ENCODE results near the gene SMYD2.

DNA sequence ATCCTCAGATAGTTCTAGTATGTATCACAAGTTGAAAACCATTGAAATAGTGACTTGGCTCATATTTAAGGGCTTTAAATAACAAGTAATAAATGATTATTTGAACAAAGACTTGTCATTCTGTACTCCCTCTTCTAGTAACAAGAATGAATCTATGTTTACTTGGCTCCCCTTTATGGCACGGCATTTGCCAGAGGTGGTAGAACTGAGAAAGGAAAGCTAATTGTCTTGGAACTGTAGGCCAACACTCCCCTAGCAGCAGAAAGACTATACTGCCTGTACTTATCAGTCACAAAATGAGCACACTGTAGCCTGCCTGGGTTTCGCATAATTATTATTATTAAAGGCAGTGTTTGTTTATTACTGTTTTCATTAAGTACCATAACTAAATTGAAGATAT is 29.6 kb upstream of the SMYD2 start:
- TF ChIP-seq, protein P1, sequence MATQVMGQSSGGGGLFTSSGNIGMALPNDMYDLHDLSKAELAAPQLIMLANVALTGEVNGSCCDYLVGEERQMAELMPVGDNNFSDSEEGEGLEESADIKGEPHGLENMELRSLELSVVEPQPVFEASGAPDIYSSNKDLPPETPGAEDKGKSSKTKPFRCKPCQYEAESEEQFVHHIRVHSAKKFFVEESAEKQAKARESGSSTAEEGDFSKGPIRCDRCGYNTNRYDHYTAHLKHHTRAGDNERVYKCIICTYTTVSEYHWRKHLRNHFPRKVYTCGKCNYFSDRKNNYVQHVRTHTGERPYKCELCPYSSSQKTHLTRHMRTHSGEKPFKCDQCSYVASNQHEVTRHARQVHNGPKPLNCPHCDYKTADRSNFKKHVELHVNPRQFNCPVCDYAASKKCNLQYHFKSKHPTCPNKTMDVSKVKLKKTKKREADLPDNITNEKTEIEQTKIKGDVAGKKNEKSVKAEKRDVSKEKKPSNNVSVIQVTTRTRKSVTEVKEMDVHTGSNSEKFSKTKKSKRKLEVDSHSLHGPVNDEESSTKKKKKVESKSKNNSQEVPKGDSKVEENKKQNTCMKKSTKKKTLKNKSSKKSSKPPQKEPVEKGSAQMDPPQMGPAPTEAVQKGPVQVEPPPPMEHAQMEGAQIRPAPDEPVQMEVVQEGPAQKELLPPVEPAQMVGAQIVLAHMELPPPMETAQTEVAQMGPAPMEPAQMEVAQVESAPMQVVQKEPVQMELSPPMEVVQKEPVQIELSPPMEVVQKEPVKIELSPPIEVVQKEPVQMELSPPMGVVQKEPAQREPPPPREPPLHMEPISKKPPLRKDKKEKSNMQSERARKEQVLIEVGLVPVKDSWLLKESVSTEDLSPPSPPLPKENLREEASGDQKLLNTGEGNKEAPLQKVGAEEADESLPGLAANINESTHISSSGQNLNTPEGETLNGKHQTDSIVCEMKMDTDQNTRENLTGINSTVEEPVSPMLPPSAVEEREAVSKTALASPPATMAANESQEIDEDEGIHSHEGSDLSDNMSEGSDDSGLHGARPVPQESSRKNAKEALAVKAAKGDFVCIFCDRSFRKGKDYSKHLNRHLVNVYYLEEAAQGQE (IDR thresholded peaks at IDR 0.05) = no peak
- no peak for TF ChIP-seq NFE2L2 (conservative IDR thresholded peaks at IDR 0.05; ENCODE audit: low read length)
- TF ChIP-seq, protein P2, sequence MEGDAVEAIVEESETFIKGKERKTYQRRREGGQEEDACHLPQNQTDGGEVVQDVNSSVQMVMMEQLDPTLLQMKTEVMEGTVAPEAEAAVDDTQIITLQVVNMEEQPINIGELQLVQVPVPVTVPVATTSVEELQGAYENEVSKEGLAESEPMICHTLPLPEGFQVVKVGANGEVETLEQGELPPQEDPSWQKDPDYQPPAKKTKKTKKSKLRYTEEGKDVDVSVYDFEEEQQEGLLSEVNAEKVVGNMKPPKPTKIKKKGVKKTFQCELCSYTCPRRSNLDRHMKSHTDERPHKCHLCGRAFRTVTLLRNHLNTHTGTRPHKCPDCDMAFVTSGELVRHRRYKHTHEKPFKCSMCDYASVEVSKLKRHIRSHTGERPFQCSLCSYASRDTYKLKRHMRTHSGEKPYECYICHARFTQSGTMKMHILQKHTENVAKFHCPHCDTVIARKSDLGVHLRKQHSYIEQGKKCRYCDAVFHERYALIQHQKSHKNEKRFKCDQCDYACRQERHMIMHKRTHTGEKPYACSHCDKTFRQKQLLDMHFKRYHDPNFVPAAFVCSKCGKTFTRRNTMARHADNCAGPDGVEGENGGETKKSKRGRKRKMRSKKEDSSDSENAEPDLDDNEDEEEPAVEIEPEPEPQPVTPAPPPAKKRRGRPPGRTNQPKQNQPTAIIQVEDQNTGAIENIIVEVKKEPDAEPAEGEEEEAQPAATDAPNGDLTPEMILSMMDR (IDR thresholded peaks at IDR 0.05) = no peak
- TF ChIP-seq ESRRA (IDR thresholded peaks at IDR 0.05; ENCODE audit: borderline replicate concordance, low read length) = no peak
- TF ChIP-seq, protein P3, sequence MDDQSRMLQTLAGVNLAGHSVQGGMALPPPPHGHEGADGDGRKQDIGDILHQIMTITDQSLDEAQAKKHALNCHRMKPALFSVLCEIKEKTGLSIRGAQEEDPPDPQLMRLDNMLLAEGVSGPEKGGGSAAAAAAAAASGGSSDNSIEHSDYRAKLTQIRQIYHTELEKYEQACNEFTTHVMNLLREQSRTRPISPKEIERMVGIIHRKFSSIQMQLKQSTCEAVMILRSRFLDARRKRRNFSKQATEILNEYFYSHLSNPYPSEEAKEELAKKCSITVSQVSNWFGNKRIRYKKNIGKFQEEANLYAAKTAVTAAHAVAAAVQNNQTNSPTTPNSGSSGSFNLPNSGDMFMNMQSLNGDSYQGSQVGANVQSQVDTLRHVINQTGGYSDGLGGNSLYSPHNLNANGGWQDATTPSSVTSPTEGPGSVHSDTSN (IDR thresholded peaks at IDR 0.05) = no peak
- TF ChIP-seq, protein P4, sequence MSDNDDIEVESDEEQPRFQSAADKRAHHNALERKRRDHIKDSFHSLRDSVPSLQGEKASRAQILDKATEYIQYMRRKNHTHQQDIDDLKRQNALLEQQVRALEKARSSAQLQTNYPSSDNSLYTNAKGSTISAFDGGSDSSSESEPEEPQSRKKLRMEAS (IDR thresholded peaks at IDR 0.05) = no peak
- TF ChIP-seq EP300 (IDR thresholded peaks at IDR 0.05) = no peak
- no peak for TF ChIP-seq SREBF2 (IDR thresholded peaks at IDR 0.05)
- TF ChIP-seq HOXB5 (CRISPR knock-in tag; IDR thresholded peaks at IDR 0.05) = no peak
- TF ChIP-seq, protein P5, sequence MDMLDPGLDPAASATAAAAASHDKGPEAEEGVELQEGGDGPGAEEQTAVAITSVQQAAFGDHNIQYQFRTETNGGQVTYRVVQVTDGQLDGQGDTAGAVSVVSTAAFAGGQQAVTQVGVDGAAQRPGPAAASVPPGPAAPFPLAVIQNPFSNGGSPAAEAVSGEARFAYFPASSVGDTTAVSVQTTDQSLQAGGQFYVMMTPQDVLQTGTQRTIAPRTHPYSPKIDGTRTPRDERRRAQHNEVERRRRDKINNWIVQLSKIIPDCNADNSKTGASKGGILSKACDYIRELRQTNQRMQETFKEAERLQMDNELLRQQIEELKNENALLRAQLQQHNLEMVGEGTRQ (IDR thresholded peaks at IDR 0.05) = no peak
- TF ChIP-seq GATA3 (IDR thresholded peaks at IDR 0.05; ENCODE audit: borderline replicate concordance) = no peak
- no peak for TF ChIP-seq NR3C1 (IDR thresholded peaks at IDR 0.05)

Data from A549 (cell line).